ENCODE measurements around the gene BMPR2.

- no peak for TF ChIP-seq CTCF (IDR thresholded peaks at IDR 0.05)
- TF ChIP-seq POLR2A (IDR thresholded peaks at IDR 0.05) = no peak
Observed at GRCh38 chr2:202460119-202460518, 84.0 kb downstream of the BMPR2 start.

Data from lower leg skin (tissue), 3 donors.